Measurements from ENCODE around the gene ACP7.
"Not testable (repeated sequence)": the region's sequence is repeated elsewhere in the genome, so short reads cannot be mapped to it uniquely, and the experiment has no call there.

Gene ACP7

GRCh38 chr19:39100500-39101166 lies 16.5 kb downstream of the ACP7 start:
- DNase-seq (ENCODE audit: extremely low spot score, insufficient read length, low read depth) (no peak), FAIRE-seq (no peak)

GRCh38 chr19:39103151-39103550 lies 19.0 kb downstream of the ACP7 start:
- FAIRE-seq (no peak), DNase-seq (ENCODE audit: extremely low spot score, insufficient read length, low read depth) (no peak)

GRCh38 chr19:39104186-39104596 lies 20.0 kb downstream of the ACP7 start:
- no peak for DNase-seq (ENCODE audit: extremely low spot score, insufficient read length, low read depth)
- FAIRE-seq = no peak

GRCh38 chr19:39106194-39106593 lies 22.0 kb downstream of the ACP7 start:
- no peak for DNase-seq (ENCODE audit: extremely low spot score, insufficient read length, low read depth)
- no peak for FAIRE-seq

GRCh38 chr19:39109641-39110040 lies 25.5 kb downstream of the ACP7 start:
- DNase-seq (ENCODE audit: extremely low spot score, insufficient read length, low read depth) (no peak), FAIRE-seq (no peak)

- FAIRE-seq (peak; percentile 56), DNase-seq (ENCODE audit: extremely low spot score, insufficient read length, low read depth) (peak; percentile 55)
These were observed 26.2 kb downstream of the ACP7 start for GRCh38 chr19:39110263-39110967.

- FAIRE-seq (no peak), DNase-seq (ENCODE audit: extremely low spot score, insufficient read length, low read depth) (no peak)
These were observed 27.5 kb downstream of the ACP7 start for GRCh38 chr19:39111593-39112199.

- DNase-seq (ENCODE audit: extremely low spot score, insufficient read length, low read depth) (no peak), FAIRE-seq (no peak)
These were observed 28.2 kb downstream of the ACP7 start for GRCh38 chr19:39112338-39112890.

- FAIRE-seq (no peak), DNase-seq (ENCODE audit: extremely low spot score, insufficient read length, low read depth) (no peak)
These were observed 29.0 kb downstream of the ACP7 start for GRCh38 chr19:39113199-39113598.

GRCh38 chr19:39115105-39115847 lies 31.1 kb downstream of the ACP7 start:
- FAIRE-seq = no peak

GRCh38 chr19:39117023-39117422 lies 32.9 kb downstream of the ACP7 start:
- FAIRE-seq; DNase-seq (ENCODE audit: extremely low spot score, insufficient read length, low read depth): not testable (repeated sequence)

More at GRCh38 chr19:39115105-39115847, 31.1 kb downstream of the ACP7 start:
- DNase-seq (ENCODE audit: extremely low spot score, insufficient read length, low read depth) = no peak

- DNase-seq (ENCODE audit: extremely low spot score, insufficient read length, low read depth) = no peak
- no peak for FAIRE-seq
These were observed 35.7 kb downstream of the ACP7 start for GRCh38 chr19:39119830-39120229.

- FAIRE-seq (no peak), DNase-seq (ENCODE audit: extremely low spot score, insufficient read length, low read depth) (no peak)
These were observed 39.0 kb downstream of the ACP7 start for GRCh38 chr19:39122934-39123731.

- DNase-seq (ENCODE audit: extremely low spot score, insufficient read length, low read depth) (no peak), FAIRE-seq (no peak)
These were observed 40.1 kb downstream of the ACP7 start for GRCh38 chr19:39124136-39124764.

GRCh38 chr19:39125199-39125553 lies 41.0 kb downstream of the ACP7 start:
- no peak for FAIRE-seq
- DNase-seq (ENCODE audit: extremely low spot score, insufficient read length, low read depth) = no peak

- DNase-seq (ENCODE audit: extremely low spot score, insufficient read length, low read depth) (peak; percentile 100), FAIRE-seq (peak; percentile 97)
These were observed 41.6 kb downstream of the ACP7 start, which contains the start of gene PAK4 for GRCh38 chr19:39125554-39126311. Gene PAK4 (plus strand): TSS chr19:39125786. CDS start chr19:39169554, 43,768 bp downstream.

GRCh38 chr19:39126312-39127187 lies 42.4 kb downstream of the ACP7 start:
- FAIRE-seq = no peak
- no peak for DNase-seq (ENCODE audit: extremely low spot score, insufficient read length, low read depth)
